HG03103 (cell line): ENCODE results near the gene CHID1.
A peak's percentile ranks its signal among the peaks of the same experiment; 100 is the strongest.

Experiments used
- ATAC-seq: cut with Tn5 transposase; IDR thresholded peaks from one replicate; pipeline ENCODE4 v1.9.1; 2021; ENCODE audit warnings: low read depth; ENCODE audit not compliant: unreplicated experiment

The CHID1 gene

DNA sequence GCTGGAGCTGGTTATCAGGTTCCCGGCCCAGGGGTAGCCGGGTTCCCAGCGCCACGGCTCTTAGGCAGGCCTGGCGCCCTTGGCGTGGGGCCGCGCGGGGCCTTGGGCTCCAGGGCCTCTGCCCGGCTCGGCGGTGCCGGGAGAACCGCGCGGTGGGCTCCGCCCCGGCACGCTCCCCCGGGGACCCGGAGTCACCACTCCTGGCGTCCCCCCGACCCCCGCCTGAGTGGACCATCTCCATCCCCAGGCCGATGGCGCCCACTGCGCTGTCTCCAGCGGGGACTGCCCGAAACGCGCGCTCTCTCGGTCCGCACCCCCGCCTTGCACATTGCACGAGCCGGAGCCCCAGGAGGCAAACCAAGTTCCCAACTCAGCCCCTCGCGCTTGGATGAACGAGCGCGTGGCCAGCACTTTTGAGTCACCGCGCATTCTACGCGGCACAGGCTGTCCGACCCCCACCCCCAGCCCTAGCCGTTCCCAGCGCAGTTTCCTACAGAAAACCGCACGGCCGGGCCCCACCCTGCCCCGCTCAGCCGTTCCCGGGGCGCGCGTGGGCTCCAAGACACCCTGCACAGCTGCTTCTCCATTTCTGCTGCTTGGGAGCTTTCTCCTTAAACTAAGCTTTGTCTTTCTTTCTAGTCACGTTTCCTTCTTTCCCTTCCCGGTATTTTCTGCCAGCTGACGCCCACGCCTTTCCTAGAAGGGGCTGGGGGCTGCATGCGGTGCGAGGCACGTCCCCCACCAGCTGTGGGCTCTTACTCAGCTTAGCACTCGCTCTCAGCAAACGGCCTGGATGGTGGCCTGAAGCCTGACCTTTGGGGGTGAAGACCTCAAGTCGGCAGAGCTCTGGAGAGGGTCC lies 650 bp upstream of the CHID1 start:
- peak; percentile 35 for ATAC-seq

GRCh38 chr11:910044-910588 lies 494 bp downstream of the CHID1 start:
- no peak for ATAC-seq

DNA sequence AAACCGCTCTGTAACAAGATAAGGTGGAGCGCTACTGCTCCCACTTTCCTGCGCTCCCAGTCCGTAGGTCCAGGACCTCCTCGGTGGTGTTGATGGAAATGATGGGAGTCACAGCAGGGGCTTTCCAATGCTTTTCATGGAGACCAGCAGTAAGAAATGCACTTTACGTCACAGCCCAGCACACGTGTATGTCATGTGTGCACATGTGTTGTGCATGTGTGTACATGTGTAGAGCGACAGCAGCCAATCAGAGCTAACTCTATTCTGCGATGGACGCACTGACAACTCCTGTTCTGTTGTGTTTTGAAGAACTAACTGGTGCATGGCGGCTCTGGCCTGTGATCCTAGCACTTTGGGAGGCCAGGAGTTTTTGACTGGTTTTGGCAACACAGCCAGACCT lies 1.2 kb downstream of the CHID1 start:
- no peak for ATAC-seq

DNA sequence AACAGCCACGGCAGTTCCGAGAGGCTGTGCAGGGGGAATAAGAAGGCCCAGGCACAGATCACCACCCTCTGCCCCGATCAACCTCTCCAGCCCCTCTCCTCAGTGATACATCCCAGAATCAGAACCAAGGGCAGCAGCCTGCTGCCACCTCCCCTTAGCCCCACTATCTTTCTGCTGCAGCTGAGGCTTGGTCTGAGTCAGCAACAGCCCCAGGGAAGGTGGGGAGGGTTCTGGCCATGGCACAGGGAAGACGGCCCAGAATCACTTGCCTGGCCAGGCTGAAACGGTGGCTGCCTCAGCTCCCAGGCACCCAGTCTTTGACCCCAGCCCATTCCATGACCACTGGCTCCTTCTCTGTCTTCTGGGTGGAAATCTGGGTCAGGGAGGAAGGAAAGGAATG lies 2.3 kb downstream of the CHID1 start:
- no peak for ATAC-seq

DNA sequence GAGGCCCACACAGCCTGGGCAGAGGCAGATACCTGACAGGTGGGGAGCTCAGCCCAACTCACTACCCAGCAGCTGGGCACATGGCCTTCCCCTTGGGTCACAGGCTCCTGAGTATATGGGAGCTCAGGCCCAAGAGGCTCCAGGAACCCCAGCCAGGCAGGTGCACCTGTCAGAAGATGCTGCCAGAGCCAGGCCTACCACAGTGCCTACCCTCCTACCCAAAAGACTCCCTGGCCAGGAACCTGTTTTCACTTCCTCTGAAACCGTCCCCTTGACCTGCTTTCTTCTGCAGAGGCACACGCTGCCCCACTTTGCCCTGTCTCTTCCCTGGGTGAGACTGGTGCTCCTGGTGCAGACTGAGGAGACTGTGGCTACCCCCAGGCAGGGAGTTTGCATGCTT lies 2.9 kb downstream of the CHID1 start:
- ATAC-seq = no peak

DNA sequence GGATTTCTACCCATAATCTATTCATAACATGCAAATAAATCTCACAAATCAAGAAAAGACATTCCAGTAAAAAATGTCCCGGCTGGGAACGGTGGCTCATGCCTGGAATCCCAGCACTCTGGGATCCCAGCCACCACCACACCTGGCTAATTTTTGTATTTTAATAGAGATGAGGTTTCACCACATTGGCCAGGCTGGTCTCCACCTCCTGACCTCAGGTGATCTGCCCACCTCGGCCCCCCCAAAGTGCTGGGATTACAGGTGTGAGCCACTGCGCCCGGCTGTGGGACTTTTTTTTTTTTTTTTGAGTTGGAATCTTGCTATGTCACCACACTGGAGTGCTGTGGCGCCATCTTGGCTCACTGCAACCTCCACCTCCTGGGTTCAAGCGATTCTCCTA lies 4.7 kb downstream of the CHID1 start:
- ATAC-seq = no peak

- ATAC-seq = no peak
These were observed 6.2 kb downstream of the CHID1 start for GRCh38 chr11:904380-904779.

- no peak for ATAC-seq
These were observed 9.1 kb downstream of the CHID1 start for GRCh38 chr11:901452-902061.

DNA sequence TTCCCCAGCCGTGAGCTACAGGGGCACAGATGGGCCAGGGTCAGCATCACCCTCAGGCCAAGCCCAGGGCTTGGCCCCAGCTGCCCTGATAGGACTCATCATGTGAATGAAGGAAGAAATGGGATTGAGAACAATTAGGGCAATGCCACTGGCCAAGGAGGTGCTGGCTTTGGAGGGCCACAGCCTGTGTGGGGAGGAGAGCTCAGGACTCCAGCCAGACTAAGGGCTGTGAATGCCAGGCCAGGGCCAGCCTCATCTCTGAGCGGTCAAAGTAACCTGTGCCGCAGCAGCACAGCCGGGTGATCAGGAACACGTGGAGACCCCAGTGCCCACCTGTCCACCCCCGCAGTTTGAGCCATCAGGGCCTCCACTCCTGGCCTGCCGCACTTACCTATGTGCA lies 10.1 kb downstream of the CHID1 start:
- no peak for ATAC-seq

DNA sequence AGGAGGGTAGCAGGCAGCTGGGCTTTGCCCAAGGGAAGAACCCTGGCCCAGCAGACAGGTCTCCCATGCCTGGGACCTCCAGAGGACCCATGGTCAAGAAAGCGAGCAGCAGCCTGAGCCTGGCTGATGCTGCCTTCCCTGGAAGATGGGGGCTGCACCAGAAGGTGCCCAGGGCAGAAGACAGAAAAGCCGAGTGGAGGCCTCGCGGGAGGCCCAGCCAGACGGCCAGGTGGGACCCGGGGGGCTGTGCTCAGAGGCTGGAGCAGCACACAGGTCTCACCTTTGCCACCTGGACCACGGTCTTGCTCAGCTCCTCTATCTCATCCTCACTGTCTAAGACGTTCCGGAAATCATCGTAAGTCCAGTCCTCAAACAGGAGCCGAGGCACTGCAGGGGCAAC lies 10.9 kb downstream of the CHID1 start:
- ATAC-seq = no peak

- no peak for ATAC-seq
These were observed 11.9 kb downstream of the CHID1 start for GRCh38 chr11:898540-899190.

DNA sequence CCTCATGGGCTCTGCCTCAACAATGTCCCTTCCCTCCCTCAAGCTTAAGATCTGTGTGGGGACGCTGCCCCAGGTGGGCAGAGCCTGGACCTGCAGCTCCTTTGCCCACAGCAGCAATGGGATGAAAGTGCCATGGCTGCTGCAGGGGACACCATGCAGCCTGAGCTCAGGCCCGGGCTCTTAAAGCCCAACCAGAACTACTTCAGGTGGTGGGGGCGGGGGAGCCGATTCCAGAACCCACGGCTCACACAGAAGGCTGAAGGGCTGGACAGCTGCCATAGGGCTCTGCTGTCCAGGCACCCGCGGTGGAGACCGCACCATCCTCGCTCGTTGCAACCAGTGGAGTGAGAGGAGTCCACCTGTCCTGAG lies 12.5 kb downstream of the CHID1 start:
- no peak for ATAC-seq

GRCh38 chr11:897253-898142 lies 13.1 kb downstream of the CHID1 start:
- no peak for ATAC-seq

DNA sequence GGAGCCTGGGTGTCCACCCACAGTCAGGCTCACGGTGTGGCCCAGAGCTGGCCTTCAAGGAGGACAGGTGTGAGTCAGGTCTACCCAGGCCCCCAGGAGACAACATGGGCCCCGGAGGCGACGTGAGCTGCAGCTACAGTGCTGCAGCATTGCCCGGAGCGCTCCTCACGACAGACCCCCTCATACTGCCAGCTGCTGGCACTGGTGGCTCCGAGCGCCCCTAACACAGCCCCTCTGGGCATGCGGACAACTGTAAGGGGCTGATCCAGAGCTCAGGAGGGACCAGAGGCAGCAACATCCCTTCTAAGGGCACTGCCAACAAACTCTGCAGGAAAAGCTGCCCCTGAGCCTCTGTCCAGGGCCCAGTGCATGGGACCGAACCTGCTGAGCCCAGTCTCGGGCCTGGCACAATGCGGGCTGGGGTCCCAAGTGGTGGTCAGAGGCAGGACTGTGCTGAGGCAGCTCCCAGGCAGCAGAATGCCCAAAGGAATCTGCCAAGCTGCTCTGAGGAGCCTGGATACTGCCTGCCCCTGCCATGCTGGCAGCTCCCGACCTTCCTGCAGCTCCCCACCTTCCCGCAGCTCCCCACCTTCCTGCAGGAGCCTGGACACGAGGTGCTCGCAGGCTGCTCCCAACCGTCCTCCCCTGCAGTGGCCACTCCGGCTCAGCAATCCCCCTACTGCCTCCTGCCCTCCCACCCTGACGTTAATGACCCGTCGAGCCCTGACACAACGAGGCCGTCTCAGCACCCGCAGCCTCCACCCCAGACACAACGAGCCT lies 15.1 kb downstream of the CHID1 start:
- ATAC-seq = no peak

DNA sequence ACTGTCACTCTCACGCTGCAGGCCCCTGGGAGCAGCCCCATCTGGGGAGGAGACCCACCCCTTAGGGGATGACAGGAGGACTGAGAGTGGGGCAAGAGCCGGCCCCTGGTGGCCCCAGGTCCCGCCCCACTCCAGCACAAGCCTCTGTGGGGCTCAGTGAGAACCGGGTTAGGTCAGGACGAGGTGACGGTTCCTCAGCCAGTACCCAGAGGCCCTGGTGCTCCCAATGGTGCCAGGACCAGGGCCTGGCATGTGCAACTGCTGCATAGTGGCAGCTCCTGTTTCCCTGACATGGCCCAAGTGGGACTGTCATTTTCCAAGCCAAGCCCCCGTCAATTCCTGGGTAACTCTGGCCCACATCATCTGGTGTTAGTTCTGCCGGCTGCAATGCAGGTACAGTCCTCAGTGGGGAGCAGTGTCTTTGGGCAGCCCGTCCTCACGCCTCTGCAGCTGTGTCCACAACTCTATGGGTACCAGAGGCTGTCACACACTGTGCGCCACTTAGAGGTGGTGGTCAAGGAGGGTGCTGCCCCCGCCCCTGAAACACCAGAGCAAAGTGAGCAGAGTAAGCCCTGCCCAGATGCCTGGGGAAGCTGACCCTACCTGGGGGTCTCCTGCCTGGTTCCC lies 15.9 kb downstream of the CHID1 start:
- ATAC-seq = no peak

- no peak for ATAC-seq
These were observed 17.5 kb downstream of the CHID1 start for GRCh38 chr11:893008-893654.

DNA sequence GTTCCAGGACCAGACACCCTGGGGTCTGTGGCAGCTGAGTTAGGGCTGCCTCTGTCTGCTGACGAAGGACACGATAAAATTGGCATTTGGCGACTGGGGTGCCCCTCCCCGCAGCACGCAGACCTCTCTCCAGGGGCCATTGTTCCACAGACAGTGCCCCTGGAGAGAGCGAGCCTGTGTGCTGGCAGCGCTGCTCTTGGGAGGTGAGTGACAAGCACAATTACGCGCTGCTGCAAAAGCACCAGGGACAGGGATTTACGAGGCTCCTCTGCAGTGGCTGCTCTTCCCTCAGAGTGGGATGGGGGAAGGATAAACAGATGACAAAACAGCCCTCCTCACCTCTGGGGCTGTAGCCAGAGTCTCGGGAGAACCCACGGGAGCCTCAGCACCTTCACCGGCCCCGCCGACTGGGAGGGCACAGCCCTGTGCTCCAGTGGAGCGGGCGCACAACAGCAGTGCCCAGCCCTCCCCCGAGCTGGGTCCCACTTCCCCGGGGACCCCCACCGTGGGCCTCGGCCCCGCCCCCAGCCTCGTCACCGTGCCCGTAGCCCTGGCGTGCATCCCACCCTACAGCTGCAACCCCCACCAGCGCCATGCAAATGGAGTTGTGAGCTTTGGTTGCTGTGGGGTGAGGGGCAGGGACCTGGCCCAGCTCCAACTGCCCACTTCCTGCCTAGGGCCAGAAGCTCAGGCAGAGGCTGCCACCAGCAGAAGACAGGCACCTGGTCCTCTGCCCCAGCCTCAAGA lies 19.6 kb downstream of the CHID1 start:
- no peak for ATAC-seq
